Measurements from ENCODE around the gene SMARCA2.

Gene SMARCA2

GRCh38 chr9:2233274-2233673 lies 218.1 kb downstream of the SMARCA2 start:
- Histone ChIP-seq H3K27me3 (ENCODE audit: low read length) (no peaks in the 10 kb centered on the region), H3K4me3 (ENCODE audit: insufficient read depth, low read length, poor library complexity, severe bottlenecking) (no peak overlapping the region), H4K20me1 (ENCODE audit: low read depth, low read length) (no peaks in the 10 kb centered on the region), H3K9me2 (replicated peaks; ENCODE audit: insufficient read depth, low read length) (no peaks in the 10 kb centered on the region), H3F3A (ENCODE audit: insufficient read depth) (no peaks in the 10 kb centered on the region), H3K36me3 (ENCODE audit: low read length) (no peaks in the 10 kb centered on the region), H3K79me2 (ENCODE audit: insufficient read depth, low read length) (no peaks in the 10 kb centered on the region), H3K9ac (ENCODE audit: low read length) (no peak overlapping the region), H2AFZ (ENCODE audit: low read depth, low read length, severe bottlenecking) (no peak overlapping the region), H3K27ac (ENCODE audit: low read depth, low read length) (no peak overlapping the region), H3K4me2 (ENCODE audit: low read depth, low read length, poor library complexity, severe bottlenecking) (no peak overlapping the region), H3K9me3 (ENCODE audit: insufficient read depth, low read length) (no peaks in the 10 kb centered on the region)
- TF ChIP-seq CTCF (IDR thresholded peaks at IDR 0.05; ENCODE audit: insufficient read depth, low read length, poor library complexity, severe bottlenecking) (no peak), EZH2phosphoT487 (conservative IDR thresholded peaks at IDR 0.05; ENCODE audit: low read length) (no peak)

- no peak overlapping the region for H3K4me2 ChIP-seq (ENCODE audit: low read depth, low read length, poor library complexity, severe bottlenecking)
- H3K79me2 ChIP-seq (ENCODE audit: insufficient read depth, low read length), result no peaks in the 10 kb centered on the region
- no peak overlapping the region for H3K27ac ChIP-seq (ENCODE audit: low read depth, low read length)
- H3K4me3 ChIP-seq (ENCODE audit: insufficient read depth, low read length, poor library complexity, severe bottlenecking), result no peak overlapping the region
- H3K9ac ChIP-seq (ENCODE audit: low read length), result no peak overlapping the region
- no peaks in the 10 kb centered on the region for H3K27me3 ChIP-seq (ENCODE audit: low read length)
- TF ChIP-seq CTCF (IDR thresholded peaks at IDR 0.05; ENCODE audit: insufficient read depth, low read length, poor library complexity, severe bottlenecking) (no peak), EZH2phosphoT487 (conservative IDR thresholded peaks at IDR 0.05; ENCODE audit: low read length) (no peak)
- no peaks in the 10 kb centered on the region for H4K20me1 ChIP-seq (ENCODE audit: low read depth, low read length)
- H2AFZ ChIP-seq (ENCODE audit: low read depth, low read length, severe bottlenecking), result no peak overlapping the region
- H3F3A ChIP-seq (ENCODE audit: insufficient read depth), result no peaks in the 10 kb centered on the region
- no peaks in the 10 kb centered on the region for H3K36me3 ChIP-seq (ENCODE audit: low read length)
- H3K9me2 ChIP-seq (replicated peaks; ENCODE audit: insufficient read depth, low read length), result no peaks in the 10 kb centered on the region
- H3K9me3 ChIP-seq (ENCODE audit: insufficient read depth, low read length), result no peaks in the 10 kb centered on the region
Measured at GRCh38 chr9:2234371-2234893, 219.3 kb downstream of the SMARCA2 start.

- H2AFZ ChIP-seq (ENCODE audit: low read depth, low read length, severe bottlenecking), result no peak overlapping the region
- no peaks in the 10 kb centered on the region for H3K36me3 ChIP-seq (ENCODE audit: low read length)
- no peaks in the 10 kb centered on the region for H4K20me1 ChIP-seq (ENCODE audit: low read depth, low read length)
- H3K9me2 ChIP-seq (replicated peaks; ENCODE audit: insufficient read depth, low read length), result no peaks in the 10 kb centered on the region
- no peaks in the 10 kb centered on the region for H3K27me3 ChIP-seq (ENCODE audit: low read length)
- H3K9me3 ChIP-seq (ENCODE audit: insufficient read depth, low read length), result no peaks in the 10 kb centered on the region
- H3K9ac ChIP-seq (ENCODE audit: low read length), result no peak overlapping the region
- no peak overlapping the region for H3K4me3 ChIP-seq (ENCODE audit: insufficient read depth, low read length, poor library complexity, severe bottlenecking)
- no peaks in the 10 kb centered on the region for H3F3A ChIP-seq (ENCODE audit: insufficient read depth)
- H3K79me2 ChIP-seq (ENCODE audit: insufficient read depth, low read length), result no peaks in the 10 kb centered on the region
- no peak overlapping the region for H3K4me2 ChIP-seq (ENCODE audit: low read depth, low read length, poor library complexity, severe bottlenecking)
- no peak for TF ChIP-seq CTCF (IDR thresholded peaks at IDR 0.05; ENCODE audit: insufficient read depth, low read length, poor library complexity, severe bottlenecking)
- no peak for TF ChIP-seq EZH2phosphoT487 (conservative IDR thresholded peaks at IDR 0.05; ENCODE audit: low read length)
- no peak overlapping the region for H3K27ac ChIP-seq (ENCODE audit: low read depth, low read length)
Measured at GRCh38 chr9:2235623-2236022, 220.5 kb downstream of the SMARCA2 start.

All from SU-DHL-6 (cell line).